A549 treated with CORT108297 at 1 μM for 4 hours (cell line): ENCODE measurements around the gene ATG14. TPM values are rescaled to one million over a fixed set of nuclear protein-coding genes. Genes with fewer than 3 reads are reported as not detected.

Experiments used
- total RNA-seq: library from RNA; stranded (reverse); fragments of 200-300 nt; extraction: Qiagen RNA extraction; gene quantifications from 5 replicates; pipeline ENCODE4 v1.2.3, GENCODE V29; 2022

The ATG14 gene, protein sequence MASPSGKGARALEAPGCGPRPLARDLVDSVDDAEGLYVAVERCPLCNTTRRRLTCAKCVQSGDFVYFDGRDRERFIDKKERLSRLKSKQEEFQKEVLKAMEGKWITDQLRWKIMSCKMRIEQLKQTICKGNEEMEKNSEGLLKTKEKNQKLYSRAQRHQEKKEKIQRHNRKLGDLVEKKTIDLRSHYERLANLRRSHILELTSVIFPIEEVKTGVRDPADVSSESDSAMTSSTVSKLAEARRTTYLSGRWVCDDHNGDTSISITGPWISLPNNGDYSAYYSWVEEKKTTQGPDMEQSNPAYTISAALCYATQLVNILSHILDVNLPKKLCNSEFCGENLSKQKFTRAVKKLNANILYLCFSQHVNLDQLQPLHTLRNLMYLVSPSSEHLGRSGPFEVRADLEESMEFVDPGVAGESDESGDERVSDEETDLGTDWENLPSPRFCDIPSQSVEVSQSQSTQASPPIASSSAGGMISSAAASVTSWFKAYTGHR
- 4.8 to 6.0 TPM (median 5.1 TPM) in 5 replicates for total RNA-seq

DNA sequence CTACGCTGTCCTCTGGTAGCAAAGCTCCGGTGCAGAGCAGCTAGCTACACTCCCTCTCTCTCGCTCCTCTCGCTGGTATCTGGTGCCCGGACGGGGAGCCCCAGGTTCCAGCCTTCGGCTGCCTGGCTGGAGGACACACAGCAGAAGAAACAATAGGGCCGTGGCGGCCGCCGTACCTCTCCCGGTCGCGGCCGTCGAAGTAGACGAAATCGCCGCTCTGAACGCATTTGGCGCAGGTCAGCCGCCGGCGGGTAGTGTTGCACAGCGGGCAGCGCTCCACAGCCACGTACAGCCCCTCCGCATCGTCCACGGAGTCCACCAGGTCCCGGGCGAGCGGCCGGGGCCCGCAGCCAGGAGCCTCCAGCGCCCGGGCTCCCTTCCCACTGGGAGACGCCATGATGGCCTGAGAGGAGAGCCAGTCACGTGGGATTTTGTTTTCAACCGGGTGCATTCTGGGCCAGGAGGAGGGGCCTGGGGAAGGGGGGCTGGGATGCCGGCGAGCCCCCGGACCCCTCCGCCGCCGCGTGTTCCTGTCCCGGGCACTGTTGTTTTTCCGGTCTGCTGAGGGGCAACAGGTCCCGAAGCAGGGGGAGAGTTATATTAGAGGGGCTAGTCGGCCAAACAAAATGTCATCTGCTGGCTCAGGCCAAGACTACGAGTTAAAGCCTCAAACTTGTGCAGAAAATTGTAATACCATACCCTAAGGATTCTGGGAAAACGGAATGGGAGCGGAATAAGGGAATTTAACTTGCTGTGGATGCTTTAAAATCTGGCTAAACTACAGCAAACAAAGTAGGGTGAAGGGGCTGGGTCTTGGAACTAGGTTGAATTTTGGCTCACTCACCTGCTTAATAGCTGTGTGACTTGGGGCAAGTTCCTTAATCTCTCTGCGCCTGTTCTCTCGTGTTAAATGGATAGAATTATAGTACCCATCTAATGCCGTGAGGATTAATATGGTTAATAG, at the start of gene ATG14:
TSS of gene ATG14 (minus strand) at position 405 of the 964 bp plus-strand sequence. CDS start at position 397, 8 bp downstream.

GRCh38 chr14:55440385-55440784, 28.8 kb upstream of the ATG14 start, which contains the start of gene TBPL2:
Gene TBPL2 (minus strand): TSS chr14:55440616. CDS start chr14:55440449, 167 bp downstream.

Other genes with a start within 250 kb of the ATG14 start
- 26.3 to 44.6 TPM (median 32.0 TPM) in 5 replicates for gene DLGAP5, start 220.2 kb downstream of the ATG14 start, total RNA-seq
- 11.2 to 17.7 TPM (median 14.5 TPM) in 5 replicates for gene FBXO34, start 140.4 kb downstream of the ATG14 start, total RNA-seq
- not detected in 5 replicates for gene TBPL2, start 28.8 kb upstream of the ATG14 start, total RNA-seq
- gene KTN1, start 168.4 kb upstream of the ATG14 start, total RNA-seq, result 87.4 to 173 TPM (median 108 TPM) in 5 replicates